ENCODE measurements around the gene USB1.

Gene USB1

DNA sequence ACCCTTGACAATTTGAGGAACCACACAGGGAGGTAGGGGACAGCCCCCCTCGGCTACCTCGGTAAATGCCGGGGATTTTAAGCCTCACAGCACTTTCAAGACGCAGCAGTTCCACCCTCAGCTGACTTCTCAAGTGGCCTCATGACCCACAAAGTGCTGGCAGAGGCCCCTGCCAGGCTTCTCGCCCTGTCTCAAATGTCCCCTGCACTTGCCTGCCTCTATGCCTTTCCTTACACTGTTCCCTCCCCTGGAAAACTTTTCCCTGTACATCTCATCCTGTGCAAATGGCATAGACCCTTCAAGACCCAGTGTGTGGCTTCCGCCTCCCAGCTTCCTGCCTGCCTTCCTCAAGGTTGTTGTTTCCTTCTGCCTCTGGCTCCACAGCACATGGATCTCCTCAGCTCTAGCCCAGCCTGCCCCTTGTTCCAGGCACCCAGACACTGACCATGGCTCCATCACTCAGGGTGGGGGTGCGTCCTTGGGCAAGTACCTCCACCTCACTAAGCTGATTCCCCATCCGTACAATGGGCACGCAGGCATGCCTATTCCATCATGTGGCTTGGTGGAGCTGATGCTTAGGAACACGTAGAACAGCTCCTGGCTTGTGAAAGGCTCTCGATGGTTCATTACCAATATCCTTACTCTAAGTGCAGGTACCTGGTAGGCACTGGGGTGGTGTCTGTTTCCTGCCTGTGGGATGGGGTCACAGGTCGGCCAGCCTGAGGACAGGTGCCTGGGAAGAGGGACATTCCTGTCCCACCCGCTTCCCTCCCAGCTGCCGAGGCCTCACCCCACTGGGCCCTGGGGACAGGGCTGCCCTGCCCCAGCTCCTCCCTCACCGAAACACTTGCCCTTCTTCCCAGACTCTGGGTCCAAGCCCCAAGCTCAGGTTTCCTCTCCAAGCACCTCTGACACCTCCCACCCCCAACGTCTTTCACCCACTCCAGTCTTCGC, 48.3 kb downstream of the USB1 start:
- DNase-seq (ENCODE audit: low spot score): no peak

DNA sequence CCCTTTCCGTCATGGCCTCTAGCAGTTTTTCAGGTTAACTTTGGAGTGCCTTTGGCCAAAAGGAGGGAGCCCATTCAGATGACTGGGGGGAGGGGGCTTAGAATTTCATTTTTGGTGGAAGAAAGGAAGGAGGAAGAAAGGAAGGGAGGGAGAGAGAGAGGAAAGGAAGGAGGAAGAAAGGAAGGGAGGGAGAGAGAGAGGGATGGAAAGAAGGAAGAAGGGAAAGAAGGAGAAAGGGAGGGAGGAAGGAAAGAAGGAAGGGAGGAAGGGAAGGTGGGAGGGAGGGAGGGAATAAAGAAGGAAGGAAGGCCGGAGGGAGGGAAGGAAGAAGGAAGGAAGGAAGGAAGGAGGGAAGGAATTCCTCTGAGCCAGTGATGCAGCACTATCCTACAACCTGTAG, 50.1 kb downstream of the USB1 start:
- DNase-seq (ENCODE audit: low spot score): no peak

DNA sequence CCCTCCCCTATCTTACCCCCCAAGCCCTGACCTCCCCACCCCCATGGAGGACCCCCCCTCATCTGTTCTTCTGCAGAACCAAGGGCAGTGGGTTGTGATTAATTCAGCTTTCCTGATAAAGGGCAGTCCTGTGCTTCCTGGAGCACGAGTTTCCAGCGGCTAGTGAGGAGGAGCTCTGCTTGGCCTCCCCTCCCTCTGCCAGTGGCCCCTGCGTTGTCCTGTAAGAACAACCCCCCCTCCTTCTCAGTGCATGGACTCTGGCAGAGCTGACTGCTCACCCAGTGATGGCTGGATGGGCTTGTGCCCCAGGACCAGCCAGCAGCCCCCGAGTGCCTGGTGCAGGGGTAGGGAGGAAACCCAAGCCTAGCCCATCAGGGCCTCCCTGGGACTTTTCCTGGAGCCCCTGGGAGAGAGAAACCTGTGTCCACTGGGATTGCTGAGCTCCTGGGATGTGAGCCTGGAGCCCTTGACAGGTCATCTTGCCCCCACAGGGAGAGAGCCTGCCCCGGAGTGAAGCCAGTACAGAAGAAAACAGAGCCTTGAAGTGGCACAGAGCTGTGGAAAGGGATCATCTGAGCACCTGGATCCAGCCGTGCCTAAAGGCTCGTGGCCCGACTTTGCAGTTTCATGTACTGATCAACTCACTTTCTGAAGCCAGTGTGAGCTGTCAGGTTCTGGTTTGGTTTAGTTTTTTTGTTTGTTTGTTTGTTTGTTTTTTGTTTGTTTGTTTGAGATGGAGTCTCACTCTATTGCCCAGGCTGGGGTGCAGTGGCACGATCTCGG, 50.8 kb downstream of the USB1 start:
- DNase-seq (ENCODE audit: low spot score): no peak

DNA sequence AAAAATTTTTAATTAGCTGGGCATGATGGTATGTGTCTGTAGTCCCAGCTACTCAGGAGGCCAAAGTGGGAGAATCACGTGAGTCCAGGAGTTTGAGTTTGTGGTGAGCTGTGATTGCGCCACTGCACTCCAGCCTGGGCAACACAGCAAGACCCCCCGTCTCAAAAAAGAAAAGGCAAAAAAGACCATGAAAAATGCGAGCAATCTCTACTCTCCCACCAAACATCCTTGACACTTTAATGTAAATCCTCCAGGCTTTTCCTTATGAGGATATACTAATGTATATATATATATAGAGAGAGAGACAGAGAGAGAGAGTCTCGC, 52.4 kb downstream of the USB1 start:
- DNase-seq (ENCODE audit: low spot score): no peak

DNA sequence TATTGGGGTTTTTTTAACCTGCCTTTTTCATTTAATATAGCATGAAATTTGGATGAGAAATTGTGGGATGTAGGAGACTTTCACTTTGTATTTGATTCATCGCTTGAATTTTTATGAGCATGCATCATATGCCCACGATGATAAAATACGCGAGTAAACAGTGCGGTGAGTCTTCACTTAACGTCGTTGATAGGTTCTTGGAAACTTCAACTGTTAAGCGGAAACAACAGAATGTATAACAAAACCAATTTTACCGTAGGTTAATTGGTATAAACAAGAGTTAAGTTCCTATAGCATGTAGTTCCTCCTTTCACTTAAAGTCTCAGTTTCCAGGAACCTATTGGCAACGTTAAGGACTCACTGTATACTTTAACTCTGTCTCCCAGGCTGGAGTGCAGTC, 53.1 kb downstream of the USB1 start:
- no peak for DNase-seq (ENCODE audit: low spot score)

DNA sequence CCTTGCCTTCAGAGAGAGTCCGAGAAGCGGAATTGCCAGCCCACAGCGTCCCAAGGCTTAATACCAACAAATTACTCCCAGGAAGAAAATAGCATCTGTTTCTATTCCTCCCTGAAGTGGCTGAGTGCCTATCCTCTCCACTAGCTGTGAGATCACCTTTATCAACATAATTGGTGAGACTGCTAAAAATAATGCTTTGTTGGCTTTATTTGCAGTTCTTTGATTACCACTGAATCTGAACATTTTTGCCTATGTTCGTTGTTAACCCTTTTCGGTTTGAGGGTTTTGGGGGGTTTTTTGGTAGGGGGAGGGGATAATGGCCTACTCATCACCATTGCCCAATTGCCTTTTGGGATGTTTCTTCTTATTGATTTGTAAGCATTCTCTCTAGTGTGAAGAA, 55.4 kb downstream of the USB1 start:
- no peak for DNase-seq (ENCODE audit: low spot score)

DNA sequence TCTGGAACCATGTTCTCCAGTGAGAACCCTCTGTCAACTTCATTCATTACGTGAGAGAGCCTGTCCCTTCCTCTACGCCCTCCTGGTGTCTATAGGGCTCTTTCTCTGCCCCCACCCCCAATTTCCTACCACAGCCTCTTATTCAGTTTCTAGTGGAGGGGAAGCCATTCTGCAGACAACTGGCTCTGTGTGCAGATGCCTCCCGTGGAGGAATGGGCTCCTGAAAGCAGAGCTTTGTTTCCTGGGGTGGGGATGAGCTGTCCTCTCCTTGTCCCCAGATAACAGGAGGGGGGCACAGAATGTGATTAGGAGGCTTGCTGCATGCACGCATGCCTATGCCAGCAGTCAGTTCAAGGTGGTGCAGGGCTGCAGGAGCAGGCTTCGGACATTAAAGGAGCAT, 55.9 kb downstream of the USB1 start:
- no peak for DNase-seq (ENCODE audit: low spot score)

DNA sequence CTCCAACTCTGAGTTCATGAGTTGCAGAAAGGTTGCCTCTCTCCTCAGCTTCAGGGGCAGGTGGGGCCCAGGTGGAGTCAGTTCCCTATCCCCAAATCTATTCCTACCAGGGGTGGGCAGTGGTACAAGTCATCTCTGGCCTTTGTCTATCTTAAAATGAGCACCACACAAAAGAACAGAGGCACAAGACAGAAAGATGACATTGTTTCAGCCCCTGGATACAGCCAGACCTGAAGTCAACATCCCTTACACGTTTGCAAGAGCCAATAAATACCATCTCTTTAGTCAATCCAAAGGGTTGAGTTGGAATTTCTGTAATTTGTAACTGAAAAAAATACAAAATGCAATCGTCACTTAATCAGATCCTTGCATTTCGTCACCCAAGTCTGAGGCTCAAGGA, 56.6 kb downstream of the USB1 start:
- no peak for DNase-seq (ENCODE audit: low spot score)

DNA sequence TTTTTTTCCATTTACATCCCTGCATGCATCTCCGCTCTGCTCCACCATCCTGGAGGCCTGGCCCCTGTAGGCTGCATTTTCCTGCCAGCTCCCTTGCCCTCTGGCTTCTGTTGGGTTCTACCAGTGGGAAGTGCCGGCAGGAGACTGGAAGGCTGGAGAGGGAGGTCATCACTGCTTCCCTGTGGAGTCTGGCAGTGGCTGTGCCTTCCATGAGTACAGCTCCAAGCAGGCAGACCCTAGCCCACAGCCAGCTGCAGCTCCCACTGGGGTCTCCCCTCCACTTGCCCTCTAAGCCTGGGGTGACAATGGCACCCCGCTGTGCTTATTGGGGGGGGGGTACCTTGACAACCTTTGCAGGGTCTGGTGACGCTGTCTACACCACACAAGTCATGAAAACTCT, 61.6 kb downstream of the USB1 start:
- DNase-seq (ENCODE audit: low spot score): no peak

DNA sequence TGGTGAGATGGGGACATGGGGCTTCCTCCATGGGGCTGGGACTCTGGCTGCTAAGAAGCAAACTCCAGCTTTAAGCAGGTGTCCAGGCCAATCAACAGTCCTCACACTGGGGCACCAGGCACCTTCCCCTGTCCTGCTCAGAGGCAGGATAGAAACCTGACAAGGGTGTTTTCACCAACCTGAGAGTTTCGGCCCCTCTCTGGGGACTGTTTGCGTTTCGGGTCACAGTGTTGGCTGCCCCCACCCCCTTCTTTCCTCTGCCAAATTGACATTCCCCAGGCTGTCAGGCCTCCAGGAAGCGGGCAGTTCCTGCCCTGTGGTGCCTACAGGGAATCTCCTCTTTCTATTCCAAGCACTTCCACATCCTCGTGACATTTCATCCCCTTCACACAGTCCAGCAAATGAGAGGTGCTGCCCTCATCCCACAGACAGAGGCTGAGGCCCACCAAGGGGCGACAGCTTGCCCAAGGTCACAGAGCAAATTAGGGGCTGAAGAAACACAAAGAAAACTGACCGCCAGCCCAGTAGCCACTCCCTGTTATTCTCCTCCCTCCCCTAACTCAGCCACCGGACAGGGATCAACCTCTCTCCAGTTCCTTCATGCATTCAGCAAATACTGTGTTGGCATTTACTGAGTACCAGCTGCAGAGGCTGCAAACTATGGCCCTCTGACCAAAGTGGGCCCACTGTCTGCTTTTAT, 62.3 kb downstream of the USB1 start:
- no peak for DNase-seq (ENCODE audit: low spot score)

DNA sequence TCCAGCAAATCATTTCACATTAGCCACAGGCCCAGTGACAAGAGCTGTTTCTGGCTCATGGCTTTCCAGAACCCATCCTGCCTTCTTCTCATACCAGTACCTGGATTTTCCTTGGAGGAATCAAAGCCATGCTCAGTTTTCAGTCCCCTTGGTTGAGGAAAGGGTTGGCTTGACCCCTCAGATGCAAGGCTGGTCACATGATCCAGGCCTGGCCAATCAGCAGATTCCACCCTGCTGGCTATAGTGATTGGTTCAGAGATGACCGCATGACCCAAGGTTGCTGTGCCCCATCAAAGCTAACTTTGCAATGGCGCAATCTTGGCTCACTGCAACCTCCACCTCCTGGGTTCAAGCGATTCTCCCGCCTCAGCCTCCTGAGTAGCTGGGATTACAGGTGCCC, 69.4 kb downstream of the USB1 start:
- no peak for DNase-seq (ENCODE audit: low spot score)
